Measurements from ENCODE around the gene INTS1.

- TF ChIP-seq, protein P1, sequence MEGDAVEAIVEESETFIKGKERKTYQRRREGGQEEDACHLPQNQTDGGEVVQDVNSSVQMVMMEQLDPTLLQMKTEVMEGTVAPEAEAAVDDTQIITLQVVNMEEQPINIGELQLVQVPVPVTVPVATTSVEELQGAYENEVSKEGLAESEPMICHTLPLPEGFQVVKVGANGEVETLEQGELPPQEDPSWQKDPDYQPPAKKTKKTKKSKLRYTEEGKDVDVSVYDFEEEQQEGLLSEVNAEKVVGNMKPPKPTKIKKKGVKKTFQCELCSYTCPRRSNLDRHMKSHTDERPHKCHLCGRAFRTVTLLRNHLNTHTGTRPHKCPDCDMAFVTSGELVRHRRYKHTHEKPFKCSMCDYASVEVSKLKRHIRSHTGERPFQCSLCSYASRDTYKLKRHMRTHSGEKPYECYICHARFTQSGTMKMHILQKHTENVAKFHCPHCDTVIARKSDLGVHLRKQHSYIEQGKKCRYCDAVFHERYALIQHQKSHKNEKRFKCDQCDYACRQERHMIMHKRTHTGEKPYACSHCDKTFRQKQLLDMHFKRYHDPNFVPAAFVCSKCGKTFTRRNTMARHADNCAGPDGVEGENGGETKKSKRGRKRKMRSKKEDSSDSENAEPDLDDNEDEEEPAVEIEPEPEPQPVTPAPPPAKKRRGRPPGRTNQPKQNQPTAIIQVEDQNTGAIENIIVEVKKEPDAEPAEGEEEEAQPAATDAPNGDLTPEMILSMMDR (IDR thresholded peaks at IDR 0.05; ENCODE audit: low read length), result no peak
- no peak for TF ChIP-seq EZH2 (IDR thresholded peaks at IDR 0.05; ENCODE audit: borderline replicate concordance, low read length)
Observed at GRCh38 chr7:1421020-1421790, 83.0 kb downstream of the INTS1 start.

Data from OCI-LY1 (cell line).